Measurements from ENCODE around the gene HIF3A.
"Not testable (repeated sequence)": the region's sequence is repeated elsewhere in the genome, so short reads cannot be mapped to it uniquely, and the experiment has no call there.

The HIF3A gene

DNA sequence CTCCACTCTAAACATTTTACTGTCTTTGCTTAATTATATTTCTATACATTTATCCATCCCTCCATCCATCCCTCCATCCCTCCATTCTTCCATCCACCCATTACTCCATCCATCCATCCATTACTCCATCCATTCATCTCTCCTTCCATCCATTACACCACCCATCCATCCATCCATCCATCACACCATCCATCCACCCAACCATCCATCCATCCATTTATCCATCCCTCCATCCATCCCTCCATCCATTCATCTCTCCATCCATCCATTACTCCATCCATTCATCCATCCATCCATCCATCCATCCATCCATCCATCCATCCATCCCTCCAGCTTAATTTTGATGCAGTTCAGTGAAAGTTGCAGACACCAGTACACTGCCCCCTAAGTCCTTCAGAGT lies 5.0 kb upstream of the HIF3A start:
- DNase-seq: no peak

DNA sequence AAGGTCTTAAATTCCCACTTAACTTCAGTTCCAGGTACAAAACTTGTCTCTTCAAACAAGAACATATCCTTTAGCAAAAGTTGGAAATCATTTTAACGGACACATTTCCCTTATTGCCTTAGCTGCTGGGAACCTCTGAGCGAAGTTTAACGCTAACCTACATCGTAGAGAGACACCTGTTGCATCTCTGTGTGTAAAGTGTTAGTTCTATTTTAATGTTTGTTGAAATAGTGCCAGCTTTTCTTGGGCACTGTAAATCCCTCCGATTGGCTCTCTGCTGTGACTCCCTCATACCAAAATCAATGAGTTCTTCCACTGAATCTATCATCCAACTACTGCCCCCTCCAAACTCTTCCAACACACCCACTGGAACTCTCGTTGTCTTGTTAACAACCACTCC lies 2.3 kb upstream of the HIF3A start:
- DNase-seq: no peak

DNA sequence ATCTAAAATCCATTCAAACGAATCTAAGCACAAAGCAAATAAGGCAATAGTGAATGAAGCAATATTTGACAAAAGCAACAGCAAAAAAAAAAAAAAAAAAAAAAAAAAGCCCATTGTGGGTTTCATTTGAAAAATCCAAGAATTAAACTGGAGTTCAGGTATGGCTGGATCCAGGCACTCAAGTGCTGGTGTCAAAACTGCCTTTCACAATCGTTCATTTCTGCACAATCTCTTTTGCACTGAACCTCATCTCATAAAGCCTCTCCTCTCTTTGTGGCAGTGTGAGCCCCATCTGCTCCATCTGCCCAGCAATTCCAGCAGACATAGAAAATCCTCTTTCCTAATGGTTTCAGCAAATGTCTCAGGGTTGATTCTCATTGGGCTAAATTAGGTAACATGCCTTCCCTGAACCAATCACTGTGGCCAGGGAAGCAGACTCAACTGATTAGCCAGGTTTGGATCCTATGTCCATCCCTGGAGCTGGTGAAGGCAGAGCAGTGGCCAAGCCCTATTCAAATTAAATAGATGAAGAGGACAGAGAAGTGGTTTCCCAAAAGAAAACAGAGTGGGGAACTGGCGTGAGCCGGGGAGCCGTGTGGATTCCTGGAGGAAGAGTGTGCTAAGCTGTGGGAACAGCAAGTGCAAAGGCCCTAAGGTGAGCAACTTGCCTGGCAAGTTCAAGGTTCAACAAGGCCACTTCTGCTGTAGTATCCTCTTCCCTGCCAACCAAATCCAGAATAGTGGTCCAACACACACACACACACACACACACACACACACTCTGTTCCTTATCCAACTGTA lies 1.2 kb upstream of the HIF3A start:
- no peak for DNase-seq

DNA sequence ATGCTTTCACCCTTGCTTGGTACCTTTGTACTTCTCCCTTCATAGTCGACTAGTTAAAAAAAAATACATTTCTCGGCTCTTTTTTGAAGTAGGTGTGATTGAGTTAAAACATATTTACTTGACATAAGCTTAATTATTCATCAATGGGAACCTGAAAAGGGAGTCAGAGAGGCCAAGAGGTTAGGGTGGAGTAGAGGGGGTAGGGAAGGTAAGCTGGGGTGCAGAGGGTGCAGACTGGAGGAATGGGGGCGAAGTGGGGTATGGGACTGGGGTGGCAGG lies 701 bp upstream of the HIF3A start:
- no peak for DNase-seq

DNA sequence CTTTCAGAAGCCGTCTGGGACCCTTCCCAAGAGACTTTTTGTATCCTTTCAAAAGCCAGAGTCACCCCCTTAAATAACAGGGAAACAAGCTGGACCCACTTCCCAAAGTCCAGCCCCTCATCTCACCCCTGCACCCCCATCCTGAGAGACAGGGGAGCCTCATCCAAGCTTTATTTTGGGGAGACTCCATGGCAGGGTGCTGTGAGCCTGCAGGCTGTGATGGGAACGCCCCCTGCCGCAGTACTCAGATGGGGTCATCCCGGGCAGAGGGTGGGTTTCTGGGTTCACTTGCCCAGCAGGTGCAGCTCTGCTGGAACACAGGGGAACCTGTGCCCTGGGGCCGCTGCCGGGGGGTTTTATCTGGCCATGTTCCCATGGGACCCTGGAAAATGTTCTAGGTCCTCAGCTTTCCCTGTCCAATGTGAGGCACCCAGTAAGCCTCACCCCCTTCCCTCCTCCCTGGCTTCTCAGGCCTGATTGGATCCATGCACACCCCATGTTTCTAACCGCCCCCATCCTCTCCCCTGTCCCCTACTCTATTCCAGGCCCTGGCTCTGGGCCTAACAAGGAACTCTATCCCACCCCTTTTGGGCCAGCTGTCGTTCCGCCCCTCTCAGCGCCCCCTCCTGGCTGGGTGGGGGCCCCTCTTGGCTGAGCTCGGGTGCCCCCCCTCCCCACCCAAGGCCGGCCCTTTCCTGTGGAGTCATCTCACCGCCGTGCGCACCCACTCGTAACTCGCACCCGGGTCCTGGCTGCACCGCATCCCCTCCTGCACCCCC lies 1.0 kb downstream of the HIF3A start:
- DNase-seq: peak in 42 of 51 donors; percentile 5 to 80 (median 56)

DNA sequence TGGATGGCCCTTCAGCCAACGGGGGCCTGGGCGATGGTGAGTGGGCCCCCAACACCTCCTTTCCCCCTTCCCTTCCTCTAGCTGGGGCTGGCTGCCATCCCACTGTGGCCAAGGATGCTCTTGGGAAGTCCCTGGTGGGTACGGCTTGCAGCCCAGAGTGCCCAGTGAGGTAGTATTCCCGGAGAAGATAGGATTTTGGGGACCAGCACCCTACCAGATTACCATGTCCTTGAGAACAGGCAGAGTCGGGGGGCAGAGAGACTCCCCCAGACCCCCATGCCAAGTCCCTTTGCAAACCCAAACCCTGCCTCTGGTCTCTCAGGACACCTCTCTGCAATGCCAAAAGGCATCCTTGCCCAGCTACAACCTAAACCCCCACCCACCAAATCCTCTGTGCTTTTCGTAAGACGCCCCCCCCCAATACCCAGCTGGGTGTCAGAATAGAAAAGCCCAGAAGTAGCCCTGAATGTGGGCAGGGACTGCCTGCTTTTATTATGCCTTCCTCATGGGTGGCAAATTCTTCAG lies 1.7 kb downstream of the HIF3A start:
- DNase-seq: peak in 18 of 51 donors; percentile 26 to 78 (median 56)

DNA sequence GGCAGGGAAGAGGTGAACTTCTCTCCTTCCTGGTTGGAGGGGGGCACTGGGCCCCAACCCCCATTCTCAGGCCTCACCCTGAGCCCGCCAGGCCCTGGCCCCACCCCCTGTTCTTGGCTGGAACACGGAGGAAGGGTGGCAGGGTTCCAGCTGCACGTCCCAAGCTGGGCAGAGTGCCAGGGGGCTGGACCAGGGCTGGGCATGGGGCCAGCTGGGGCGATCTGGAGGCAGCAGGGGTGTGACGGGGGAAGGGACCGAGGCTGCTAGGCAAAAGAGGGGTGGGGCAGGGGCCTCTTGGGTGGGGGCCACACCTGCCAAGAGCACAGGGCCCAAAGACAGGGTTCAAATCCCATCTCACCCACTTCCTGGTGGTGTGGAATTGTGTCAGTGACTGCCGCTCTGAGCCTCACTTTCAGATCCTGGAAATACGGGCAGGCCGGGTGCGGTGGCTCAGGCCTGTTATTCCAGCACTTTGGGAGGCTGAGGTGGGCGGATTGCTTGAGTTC lies 2.2 kb downstream of the HIF3A start:
- DNase-seq: peak; percentile 69 to 98 (median 92)

DNA sequence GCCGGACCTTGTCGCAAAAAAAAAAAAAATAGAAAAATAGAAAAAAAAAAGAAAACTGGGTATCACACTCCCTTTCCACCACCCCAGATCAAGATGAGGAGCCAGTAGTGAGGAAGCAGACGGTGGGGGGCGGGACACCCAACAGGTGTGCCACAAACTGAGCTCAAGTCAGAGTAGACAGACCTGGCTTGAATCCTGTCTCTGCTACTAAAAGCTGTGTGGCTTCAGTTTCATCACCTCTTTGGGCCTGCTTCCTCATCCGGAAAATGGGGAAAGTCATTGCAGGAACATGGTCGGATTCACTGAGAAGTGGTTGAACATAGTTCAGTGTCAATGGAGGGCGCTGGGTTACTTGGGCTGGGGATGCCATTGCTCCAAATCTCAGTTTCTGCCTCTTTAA lies 2.9 kb downstream of the HIF3A start:
- DNase-seq: no peak

DNA sequence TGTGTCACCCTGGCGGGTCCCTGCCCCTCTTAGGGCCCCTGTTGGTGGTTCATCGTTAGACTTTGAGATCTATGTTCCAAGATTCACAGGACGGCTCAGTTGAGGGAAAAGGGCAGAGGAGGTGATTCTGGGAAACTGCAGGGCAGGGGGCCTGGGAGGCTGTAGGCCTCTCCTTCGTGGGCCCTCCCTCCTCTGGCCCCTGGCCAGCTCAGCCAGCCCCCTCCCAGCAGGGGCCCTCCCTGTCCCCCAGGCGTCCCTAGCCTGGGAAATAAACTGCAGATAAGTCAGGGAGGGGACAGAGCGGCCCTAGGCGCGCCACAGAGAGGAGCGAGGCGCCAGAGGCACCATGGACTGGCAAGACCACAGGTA lies 6.5 kb downstream of the HIF3A start:
- DNase-seq: no peak

DNA sequence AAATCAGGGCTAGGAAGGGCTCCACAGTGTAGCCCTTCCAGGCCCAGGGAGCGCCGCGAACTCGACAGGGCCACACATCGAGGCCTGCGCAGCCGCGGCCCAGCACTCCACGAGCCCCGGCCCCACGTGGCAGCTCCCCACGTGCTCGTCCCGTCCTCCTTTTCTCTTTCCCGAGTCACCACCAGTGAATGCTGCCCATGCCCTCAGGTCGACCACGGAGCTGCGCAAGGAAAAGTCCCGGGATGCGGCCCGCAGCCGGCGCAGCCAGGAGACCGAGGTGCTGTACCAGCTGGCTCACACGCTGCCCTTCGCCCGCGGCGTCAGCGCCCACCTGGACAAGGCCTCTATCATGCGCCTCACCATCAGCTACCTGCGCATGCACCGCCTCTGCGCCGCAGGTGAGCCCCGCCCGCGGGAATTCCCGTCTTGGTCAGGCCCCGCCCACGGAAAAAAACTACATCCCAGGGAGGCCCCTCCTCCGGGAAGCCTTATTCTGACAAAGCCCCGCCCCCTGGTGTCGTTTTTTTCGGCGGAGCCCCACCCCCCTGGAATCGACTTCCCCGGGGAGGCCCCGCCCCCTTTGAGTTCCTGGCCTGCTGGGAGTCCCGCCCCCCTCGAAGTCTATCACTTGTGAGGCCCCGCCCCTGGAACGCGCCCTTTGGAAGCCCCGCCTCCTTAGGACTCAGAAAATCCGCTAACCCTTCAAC lies 7.0 kb downstream of the HIF3A start:
- peak in 20 of 51 donors; percentile 6 to 65 (median 22) for DNase-seq

DNA sequence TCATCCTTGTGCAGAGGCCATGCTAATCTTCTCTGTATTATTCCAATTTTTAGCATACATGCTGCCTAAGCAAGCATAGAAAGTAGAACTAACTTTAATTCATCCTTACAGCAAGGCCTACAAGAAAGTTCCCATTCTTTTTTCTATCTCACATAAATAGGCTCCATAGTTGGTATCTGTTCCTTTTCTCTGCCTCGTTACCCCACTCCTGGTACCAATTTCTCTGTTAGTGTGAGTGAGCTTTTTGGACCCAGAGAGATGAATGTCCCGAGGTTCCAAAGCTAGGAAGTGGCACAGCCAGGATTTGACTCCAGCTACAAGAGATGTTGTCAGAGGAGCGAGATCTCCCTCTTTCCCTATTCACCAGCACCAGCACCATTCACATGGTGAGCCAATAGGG lies 9.7 kb downstream of the HIF3A start:
- DNase-seq: no peak

DNA sequence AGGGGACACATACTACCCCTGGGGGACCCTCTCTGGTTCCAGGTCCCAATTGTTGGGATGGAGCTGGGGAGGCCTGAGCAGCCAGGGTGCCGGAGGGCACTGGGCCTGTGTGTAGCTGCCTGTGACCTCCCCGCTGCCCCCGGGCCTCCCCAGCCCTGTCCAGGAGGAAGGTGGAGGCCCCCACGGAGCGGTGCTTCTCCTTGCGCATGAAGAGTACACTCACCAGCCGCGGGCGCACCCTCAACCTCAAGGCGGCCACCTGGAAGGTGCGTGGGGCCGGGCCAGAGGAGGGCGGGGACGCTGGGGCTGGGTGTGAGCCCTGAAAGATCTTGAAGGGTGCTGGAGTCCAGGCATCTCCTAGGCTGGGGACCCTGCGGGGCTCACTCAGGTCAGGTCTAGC lies 11.7 kb downstream of the HIF3A start:
- no peak for DNase-seq

DNA sequence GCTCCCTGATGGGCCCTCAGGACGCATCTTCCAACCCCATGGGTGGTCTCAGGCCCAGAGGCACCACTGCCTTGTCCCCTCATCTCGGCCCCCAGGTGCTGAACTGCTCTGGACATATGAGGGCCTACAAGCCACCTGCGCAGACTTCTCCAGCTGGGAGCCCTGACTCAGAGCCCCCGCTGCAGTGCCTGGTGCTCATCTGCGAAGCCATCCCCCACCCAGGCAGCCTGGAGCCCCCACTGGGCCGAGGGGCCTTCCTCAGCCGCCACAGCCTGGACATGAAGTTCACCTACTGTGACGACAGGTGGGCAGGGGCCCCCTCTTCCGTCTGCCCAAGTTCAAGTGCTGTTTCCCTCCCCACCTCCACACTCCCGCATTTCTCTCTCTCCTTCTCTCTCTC lies 12.2 kb downstream of the HIF3A start:
- DNase-seq: no peak

DNA sequence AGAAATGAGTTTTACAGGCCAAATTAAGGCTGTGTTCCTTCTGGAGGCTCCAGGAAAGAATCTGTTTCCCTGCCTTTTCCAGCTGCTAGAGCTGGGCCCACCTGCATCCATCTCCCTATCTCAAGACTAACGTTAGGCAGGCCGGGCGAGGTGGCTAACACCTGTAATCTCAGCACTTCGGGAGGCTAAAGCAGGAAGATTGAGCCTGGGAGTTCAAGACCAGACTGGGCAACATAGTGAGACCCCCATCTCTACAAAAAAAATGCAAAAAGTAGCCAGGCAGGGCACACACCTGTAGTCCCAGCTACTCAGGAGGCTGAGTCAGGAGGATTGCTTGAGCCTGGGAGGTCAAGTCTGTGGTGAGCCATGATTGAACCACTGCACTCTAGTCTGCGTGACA lies 14.6 kb downstream of the HIF3A start:
- no peak for DNase-seq

DNA sequence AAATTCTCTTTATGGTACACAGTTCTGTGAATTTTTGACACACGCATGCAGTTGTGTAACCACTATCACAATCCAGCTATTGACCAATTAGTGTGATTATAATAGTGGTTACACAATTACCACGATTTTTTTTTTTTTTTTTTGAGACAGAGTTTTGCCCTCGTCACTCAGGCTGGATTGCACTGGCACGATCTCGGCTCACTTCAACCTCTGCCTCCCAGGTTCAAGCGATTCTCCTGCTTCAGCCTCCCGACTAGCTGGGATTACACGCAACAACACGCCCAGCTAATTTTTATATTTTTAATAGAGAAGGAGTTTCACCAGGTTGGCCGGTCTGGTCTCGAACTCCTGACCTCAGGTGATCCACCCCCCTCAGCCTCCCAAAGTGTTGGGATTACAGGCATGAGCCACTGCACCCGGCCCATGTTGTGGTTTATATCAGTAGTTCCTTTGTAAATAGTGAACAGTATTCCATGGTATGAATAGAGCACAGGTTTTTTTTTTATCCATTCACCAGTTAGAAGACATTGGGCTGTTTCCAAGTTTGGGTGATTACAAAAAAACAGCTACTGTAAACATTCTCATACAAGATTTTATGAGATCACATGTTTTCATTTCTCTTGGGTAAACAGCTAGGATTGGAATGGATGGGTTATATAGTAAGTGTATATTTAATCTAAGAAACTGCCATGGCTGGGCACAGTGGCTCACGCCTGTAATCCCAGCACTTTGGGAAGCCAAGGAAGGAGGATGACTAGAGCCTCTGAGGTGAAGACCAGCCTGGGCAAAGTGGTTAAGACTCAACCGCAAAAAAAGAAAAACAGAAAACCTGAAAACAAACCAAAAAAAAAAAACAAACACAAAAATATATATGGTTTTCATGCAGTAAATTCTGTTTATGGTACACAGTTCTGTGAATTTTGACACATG lies 17.0 kb downstream of the HIF3A start:
- DNase-seq: not testable (repeated sequence)

DNA sequence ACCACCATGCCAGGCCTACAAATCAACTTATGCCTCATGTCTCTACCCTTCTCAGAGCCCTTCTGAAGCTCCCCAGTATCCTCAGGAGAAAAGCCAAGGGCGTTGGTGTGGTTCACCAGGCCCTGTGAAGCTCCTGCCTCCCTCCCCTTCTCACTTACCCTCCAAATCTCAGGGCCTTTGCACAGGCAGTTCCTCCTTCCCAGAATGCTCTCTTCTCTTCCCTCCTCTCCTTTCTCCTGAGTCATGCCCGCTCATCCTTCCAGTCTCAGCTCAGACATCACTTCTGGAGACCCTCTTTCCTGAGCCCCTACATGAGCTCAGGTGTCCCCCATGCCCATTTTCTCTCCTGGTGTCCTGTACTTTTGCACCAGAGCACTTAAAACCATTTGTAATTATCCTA lies 20.5 kb downstream of the HIF3A start:
- no peak for DNase-seq

DNA sequence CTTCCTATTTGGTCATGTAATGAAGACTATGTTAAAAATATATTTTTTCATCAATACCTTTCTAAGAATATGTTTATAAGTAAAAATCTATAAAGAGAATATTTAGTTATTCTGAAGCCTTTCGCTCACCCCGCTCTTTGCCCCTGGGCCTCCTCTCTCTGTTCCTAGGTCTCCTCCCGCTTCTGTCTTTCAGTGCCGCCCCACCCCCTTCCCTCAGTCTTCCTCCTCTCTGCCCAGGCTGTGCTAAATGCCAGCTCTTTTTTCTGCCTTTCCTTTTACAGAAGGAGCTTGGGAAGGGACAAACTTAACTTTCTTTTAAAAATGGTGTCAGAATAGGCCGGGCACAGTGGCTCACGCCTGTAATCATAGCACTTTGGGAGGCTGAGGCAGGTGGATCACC lies 22.8 kb downstream of the HIF3A start:
- peak in 9 of 51 donors; percentile 2 to 27 (median 9) for DNase-seq

DNA sequence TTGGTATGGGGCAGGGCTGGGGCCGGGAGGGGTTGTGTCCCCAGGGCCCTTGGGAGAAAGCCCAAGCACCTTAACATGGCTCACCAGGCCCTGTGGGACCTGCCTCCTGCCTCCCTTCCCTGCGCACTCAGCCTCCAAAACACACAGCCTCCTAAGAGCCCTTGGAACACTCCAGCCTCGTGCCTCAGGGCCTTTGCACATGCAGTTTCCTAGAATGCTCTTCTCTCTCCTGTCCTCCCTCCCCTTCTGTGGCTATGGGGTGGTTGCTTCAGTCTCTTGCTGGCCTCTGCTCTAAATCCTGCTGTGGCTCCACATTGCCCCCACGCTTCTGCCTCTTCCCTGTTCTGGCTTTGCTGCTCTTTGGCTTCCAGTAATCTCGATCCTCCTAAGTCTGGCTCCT lies 23.7 kb downstream of the HIF3A start:
- no peak for DNase-seq

DNA sequence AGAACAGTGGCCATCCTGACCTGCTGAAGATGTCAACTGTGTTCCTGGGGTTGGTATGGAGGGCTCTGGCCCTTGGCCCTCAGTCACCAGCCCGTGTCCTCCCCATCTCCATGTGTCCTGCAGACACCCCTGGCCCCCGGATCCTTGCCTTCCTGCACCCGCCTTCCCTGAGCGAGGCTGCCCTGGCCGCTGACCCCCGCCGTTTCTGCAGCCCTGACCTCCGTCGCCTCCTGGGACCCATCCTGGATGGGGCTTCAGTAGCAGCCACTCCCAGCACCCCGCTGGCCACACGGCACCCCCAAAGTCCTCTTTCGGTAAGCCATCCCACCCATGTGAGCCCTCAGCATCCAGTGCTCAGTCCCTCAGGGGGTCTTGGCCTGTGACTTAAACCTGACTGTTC lies 24.8 kb downstream of the HIF3A start:
- DNase-seq: no peak

DNA sequence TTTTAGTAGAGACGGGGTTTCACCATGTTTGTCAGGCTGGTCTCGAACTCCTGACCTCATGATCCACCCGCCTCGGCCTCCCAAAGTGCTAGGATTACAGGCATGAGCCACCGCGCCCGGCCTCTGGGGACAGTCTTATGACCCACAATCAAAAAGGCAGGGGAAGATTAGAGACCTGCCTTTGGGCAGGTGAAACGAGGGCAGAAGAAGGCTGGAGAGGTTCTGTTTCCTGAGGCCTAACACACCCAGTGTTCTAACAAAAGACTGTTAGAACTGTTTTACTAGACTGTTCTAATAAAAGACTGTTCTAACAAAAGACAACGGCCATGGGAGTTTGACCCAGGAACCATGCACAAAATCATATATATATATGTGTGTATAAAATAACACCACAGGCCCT lies 26.4 kb downstream of the HIF3A start:
- DNase-seq: not testable (repeated sequence)

DNA sequence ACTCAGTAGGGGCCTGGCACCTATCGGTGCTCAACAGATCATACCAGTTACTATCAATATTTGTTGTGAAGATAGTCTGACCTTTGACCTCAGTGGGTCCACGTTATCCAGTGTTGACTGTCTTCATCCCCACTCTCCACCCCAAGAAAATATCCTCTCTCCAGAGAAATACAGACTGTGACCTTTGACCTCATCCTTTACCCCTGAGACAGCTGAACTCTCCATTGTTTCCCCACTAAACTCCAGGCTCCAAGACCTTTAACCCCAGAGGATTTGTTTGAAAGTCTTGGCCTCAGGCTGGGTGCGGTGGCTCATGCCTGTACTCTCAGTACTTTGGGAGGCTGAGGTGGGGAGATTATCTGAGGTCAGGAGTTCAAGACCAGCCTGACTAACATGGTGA lies 27.4 kb downstream of the HIF3A start:
- no peak for DNase-seq

Measured in hypothalamus (tissue), 51 donors.